ENCODE results near the gene VILL.

VILL gene

DNA sequence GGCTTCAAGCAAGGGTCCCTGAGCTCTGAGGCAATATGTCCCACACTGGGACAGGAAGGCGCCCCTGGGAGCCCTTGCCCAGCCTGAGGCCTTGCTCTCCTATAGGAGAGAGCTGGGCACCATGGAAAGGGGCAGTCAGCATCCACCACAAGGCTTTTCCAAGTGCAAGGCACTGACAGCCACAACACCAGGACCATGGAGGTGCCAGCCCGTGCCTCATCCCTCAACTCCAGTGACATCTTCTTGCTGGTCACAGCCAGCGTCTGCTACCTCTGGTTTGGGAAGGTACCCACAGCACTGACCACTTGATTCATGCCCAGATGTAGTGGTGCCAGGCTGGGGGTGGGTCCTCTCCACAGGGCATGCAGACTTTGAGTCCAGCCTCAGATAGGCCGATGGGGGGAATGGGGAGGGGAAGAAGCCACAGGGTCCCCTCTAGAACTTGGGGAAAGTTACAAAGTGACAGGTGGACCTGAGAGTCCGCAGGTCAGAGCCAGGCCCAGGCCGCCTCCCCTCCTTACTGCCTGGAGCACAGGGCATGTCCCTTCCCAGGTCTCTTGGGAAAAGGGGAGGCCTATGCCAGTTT, 11.8 kb downstream of the VILL start:
- DNase-seq: no peak

DNA sequence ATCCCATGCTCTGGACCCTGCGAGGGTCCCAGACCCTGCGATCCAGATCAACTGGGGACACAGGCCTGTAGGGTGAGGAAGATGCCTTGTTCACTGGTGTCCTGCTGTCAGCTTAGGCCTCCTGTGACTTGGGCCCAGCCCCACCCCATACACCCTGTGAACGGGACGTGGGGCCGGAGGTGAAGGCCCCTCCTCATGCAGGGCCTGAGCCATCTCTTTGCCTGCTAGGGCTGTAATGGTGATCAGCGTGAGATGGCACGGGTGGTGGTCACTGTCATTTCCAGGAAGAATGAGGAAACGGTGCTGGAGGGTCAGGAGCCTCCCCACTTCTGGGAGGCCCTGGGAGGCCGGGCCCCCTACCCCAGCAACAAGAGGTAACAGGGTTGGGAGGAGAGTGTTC, 12.4 kb downstream of the VILL start:
- DNase-seq: no peak

DNA sequence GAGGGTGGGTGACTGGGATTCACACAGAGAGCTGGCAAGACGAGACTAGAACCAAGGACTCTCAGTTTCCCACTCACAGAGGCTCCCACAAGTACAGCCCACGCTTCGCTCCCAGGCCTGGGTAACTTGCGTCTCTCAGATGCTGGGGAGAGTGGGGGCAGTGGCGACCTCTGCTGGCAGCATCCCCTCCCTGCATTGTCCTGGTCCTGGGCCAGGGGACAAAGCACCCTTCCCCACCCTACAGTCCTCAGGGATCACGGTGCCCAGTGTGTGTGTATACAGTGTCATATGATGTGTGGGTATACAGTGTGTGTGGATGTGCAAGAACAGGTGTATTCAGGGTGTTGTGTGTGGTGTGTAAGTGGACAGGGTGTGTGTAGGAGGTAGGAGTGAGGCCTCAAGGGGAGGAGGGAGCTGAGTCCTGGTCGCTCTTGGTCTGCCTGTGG, 12.8 kb downstream of the VILL start:
- DNase-seq: peak; percentile 32 to 40

DNA sequence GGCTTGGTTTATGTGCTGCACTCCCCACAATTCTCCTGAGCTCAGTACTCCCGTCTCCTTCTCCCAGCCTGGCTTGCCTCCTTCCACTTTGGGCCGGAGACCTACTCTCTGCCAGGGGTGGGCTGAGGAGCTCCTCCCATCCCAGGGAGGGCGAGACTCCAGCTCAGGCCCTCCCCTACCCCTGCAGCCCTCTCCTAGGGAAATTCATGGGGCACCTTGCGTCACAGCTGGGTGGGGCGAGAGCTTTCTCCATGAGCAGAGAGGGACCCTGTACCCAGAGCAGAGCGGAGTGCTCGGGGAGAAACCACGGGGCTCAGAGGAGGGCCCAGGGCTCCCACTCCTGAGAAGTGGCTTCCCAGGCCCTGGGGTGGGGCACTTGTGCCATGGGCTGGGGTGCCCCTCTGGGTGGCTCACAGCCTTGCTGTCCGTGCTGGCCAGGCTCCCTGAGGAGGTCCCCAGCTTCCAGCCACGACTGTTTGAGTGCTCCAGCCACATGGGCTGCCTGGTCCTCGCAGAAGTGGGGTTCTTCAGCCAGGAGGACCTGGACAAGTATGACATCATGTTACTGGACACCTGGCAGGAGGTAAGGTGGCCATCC, 13.3 kb downstream of the VILL start:
- DNase-seq: no peak

DNA sequence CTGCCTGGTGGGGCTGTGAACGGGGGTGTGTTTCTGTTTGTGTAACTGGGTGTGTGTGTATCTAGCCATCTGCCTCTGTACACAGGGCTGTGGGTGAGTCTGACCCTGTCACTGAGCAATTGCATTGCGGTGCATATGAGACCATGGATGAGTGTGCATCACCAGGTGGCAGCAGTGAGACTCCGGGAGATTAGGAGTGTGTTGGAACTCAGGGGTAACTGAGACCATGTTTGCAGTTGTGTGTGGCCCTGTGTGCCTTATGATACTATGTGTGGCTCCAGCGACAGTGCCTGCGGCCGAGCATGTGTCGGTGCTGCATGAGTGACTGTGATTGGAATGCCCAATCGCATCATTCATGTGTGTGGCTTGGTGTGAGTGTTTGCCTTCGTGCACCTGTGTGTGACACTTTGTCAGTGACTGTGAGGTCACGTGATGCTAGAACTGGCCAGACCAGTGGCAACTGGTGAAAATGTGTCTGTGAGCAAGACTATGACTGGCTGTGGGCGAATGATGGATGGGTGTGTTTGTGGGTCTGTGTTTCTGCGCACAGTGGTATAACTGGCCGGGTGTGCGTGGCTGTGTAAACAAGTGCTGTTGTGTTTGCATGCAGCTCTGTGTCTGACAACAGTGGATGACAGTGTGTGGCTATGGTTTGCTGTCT, 14.0 kb downstream of the VILL start:
- peak; percentile 29 to 70 for DNase-seq

DNA sequence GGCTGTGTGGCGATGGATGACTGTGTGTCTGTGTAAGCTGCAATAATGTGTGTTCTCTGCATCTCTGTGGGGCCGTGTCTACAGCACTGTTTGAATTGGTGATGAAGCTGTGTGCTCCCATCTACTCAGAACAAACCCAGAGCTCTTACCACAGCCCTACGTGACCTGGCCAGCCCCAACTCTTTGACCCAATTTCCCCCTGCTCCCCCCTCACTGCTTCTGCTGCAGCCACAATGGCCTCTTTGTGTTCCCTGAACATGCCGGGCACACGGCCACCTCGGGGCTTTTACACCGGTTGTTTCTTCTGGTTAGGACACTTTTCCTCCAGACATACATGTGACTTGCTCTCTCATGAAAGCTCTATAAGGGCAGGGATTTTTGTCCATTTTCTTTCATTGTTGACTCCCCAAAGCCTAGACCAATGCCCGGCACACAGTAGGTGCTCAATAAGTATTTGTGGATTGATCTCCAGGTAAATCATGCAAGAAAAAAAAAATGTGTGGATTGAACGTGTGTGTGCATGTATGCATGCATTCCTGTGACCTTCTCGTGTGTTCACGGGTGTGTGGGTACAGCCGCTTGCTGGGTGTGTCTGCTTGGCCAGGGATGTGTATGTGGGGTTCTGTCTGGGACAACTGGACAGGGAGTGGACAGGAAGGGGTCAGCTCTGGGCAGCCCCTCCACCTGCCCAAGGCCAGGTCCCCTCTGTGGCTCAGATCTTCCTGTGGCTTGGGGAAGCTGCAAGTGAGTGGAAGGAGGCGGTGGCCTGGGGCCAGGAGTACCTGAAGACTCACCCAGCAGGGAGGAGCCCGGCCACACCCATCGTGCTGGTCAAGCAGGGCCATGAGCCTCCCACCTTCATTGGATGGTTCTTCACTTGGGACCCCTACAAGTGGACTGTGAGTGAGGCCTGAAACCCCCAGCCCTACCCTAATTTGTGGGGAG, 14.8 kb downstream of the VILL start:
- no peak for DNase-seq

DNA sequence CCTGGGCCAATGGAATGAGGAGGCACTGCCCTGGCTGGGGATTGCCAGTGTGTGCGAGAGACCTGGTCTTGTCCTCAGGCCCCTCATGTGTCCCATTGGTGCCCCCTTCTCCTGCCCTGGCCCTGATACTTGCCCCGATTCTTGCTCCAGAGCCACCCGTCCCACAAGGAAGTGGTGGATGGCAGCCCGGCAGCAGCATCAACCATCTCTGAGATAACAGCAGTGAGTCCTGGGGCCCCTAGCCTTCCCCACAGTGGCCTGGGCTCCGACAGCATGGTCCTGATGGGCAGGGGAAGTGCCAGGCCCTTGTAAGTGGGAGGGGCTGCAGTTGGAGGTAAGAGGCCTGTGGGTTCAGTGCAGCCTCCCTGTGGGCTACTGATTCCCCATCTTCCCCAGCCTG, 15.4 kb downstream of the VILL start:
- no peak for DNase-seq

DNA sequence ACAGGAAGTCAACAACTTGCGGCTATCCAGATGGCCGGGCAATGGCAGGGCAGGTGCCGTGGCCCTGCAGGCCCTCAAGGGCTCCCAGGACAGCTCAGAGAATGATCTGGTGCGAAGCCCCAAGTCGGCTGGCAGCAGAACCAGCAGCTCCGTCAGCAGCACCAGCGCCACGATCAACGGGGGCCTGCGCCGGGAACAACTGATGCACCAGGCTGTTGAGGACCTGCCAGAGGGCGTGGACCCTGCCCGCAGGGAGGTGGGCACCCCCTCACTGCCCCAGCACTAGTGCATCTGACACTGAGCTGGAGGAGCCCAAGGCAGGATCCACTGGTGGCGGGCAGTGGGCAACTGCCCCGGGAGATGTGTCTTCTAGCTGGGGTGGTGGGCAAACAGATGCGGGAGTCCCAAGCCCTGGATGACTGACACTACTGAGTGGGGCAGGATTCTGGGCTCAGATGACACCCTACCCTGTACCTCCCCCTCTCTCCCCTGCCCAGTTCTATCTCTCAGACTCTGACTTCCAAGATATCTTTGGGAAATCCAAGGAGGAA, 15.9 kb downstream of the VILL start:
- no peak for DNase-seq

DNA sequence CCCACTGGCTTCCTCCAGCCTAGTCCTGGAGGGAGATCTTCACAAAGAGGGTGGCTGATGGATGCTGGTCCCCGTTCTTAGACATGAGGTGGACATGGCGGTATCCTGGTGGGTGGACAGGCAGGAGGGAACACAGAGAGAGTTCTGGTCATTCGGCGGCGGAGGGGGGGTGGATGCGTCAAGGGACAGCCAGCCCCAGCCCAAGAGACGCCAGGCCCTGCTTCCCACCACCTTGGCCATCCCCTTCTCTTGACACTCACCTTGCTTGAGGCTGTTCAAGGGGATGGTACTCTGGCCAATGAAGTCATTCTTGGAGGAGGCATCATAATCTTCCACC, 17.1 kb downstream of the VILL start:
- DNase-seq: no peak

DNA sequence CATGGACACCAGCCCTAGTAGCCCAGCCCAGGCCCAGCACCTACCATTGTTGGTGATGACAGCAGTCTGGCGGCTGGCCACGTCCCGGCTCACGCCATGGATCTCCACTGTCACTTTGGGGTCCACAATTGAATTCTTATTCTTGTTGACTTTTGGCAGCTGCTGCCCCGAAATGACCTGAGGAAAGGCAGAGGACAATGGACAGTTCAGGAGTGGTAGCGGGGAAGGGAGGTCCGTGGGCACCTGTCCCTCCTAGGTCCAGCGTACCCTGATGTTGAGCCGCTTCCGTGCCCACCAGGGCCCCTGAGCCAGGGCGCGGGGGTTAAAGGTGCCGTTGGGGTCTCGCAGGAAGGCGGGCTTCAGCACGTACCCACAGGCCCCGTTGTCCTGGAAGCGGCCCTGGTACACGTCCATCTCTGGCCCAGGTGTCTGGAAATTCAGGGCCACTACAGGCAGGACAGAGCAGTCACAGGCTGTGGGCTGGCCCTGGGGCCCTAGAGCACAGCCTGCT, 17.7 kb downstream of the VILL start:
- no peak for DNase-seq

DNA sequence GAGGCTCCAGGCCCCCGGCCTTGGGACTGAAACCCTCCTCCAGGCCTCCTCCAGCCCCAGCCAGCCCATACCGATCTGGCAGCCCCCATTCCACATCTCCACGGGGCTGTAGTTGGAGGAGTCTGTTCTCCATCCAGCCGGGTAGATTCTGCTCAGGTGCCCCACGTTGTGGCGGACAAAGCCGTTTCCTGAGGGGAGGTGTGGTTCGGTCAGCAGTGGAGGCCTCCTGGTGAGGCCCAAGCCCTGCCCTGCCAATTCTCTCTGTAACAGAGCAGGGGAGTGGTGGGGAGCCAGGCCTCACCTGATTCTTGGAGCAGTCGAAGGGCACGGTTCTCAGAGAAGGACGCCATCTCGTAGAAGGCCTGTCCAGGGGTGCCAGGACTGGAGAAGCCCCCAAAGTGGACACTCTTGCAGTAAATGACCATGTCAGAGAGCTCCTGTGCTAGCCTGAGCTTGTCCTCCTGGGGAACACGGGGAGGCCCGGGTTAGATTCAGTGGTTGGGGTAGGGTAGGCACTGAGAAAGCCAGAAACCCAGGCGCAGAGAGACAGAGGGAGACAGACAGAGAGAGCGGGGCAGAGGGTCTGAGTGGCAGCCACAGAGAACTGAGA, 18.5 kb downstream of the VILL start:
- DNase-seq: no peak

DNA sequence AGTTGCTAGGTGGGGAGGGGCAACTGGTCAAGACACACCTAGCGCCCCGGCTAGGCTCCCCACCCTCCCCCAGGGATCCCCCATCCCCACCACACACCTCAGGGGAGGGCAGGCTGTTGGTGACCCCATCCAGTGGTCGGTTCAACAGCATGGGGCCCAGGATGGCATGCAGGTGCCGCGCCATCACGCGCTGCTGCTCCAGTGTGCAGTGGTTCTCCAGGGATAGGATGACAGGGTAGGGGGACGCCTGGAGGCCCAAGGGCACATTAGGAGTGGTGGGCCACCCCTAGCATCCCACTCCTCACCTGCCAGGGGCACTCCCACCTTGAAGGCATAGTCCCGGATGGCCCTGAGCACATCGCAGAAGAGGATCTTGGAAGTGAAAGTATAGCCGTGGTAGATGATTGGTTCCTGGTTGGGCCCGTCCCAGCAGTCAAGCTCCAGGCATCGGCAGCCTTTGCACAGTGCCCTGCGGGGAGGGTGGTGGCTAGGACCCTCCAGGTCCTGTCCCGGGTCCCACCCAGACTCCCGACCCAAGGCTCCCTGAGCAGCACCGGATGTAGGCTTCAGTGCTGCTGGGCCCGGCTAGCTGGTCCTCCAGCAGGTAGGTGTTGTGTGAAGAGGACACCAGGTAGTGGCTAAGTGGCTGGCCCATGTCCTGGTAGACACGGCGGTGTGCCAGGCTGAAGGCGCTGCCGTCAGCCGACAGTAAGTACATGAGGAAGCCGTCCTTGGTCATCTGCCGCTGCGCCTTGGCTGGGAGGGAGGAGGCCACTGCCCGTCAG, 19.4 kb downstream of the VILL start:
- DNase-seq: no peak

DNA sequence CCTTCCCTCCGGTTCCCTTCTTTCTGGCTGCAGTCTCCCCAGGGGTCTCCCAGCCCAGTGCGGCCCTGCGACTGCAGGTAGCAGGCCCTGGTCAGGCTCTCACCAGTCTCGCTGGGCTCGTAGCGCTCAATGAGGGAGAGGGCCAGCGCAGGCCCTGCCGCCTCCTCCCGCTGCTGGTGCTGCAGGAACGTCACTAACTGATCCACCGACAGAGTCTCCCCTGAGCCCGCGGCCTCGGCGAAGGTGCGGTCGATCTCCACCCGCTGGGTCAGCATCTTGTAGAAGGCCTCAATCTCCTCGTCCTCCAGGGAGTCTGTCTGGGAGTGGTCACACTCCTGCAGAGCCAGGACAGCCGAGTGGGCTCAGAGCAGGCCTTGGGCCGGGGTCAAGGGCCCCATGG, 20.5 kb downstream of the VILL start:
- no peak for DNase-seq

DNA sequence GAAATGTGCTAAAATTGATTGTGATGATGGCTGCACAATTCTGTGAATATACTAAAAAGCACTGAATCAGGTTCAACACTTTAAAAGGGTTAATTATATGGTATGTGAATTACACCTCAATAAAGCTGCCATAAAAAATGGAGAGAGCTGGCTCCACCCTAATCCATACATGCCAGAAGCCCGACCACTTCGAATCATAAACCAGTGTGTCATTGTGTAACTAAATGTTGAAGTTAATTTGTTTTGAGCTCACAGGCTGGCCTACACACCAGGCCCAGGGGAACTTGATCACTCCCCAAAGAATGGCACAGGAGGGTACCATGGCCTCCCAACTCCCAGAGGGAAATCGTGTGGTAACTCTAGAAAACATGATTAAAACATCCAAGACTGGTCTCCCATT, 24.9 kb downstream of the VILL start:
- DNase-seq: no peak

DNA sequence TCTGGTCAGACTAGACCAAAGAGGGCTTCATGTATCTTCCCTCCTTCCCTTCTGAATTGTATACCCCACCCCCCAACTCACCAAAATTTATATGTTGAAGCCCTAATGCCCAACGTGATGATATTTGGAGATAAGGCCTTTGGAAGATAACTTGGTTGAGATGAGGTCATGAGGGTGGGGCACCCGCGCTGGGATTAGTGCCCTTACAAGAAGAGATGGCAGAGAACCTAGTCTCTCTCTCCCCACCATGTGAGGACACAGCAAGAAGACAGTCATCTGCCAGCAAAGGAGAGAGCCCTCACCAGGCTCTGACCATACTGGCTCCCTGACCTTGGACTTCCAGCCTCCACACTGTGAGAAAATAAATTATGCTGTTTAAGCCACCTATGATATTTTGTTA, 25.4 kb downstream of the VILL start:
- no peak for DNase-seq

DNA sequence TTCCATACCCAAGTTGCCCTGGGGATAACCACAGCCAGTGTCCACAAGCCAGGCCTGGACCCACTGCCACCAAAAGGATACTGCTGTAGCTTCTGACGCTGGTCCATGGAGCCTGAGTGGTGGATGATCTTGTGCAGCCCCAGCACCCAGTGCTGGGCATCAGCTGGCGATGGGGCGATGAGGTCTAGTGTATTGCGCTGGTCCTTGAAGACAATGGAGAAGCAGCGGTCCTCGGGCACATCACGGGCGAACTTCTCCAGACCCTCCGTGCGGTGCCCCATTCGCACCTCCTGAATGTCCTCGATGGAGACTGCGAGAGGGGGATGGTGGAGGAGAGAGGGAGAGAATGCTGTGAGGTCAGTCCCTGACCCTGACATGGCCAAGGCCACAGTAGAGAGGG, 25.8 kb downstream of the VILL start:
- DNase-seq: no peak

DNA sequence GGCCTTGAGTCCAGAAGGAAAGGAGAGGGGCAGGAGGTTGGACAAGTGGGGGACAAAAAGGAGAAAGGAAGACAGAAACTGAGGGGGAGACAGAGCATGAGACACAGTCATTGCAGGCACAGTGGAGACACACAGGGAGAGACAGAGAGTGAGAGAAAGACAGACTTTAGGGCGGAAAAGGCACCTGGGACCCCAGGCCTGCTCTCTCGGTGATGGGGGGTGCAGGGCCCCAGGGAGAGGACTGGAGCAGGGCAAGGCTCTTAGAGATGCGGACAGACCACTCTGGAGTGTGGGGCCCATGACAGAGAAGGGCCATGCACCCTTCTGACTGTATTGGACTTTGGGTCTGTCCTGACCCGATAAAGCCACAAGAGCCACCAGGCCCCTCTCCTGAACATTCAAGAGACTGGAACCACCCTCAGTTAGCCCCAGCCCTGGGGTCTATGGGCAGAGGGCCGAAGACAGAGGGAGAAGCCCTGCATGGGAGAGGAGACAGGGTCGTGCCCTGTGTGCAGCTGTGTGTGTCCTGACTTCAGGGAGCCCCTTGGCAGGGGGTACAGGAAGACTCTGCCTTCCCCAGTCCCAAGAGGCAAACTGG, 26.4 kb downstream of the VILL start:
- DNase-seq: no peak

DNA sequence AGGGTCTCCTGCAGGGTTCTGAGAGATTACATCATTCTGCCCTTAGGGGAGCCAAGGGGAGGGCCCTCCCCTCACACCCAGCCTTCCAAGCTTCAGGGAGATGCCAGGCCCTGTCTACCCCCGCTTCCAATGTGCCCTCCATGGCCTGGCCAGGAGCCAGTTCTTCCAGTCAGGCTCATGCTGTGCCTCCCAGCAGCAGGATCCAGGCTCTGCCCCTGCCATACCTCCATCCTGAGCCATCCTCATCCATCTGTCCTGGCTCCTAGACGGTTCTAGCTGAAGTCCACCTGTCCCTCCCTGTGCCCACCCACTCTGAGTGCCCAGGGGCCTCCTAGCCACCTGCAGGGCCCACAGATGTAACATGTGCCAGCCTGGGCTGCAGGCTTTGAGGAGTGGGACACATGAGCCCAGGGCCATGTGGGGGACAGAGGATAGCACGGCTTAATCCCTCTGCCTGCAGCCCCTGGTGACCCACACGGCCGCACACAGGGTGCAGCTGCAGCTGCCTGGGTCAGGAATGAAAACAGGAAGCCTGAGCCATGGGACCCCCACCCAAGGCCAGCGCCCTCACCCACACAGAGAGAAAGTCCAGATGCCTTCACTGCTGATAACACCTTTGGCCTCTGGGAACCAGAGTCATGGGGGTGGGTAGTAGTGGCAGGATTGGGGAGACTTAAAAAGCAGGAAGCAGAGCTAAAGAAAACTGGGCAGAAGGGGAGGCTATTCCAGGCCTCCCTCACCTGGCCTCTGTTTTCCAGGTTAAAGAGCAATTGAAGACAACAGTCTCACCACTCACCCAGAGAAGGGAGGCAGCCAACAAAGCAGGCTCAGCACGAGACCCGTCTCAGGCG, 27.1 kb downstream of the VILL start:
- no peak for DNase-seq

DNA sequence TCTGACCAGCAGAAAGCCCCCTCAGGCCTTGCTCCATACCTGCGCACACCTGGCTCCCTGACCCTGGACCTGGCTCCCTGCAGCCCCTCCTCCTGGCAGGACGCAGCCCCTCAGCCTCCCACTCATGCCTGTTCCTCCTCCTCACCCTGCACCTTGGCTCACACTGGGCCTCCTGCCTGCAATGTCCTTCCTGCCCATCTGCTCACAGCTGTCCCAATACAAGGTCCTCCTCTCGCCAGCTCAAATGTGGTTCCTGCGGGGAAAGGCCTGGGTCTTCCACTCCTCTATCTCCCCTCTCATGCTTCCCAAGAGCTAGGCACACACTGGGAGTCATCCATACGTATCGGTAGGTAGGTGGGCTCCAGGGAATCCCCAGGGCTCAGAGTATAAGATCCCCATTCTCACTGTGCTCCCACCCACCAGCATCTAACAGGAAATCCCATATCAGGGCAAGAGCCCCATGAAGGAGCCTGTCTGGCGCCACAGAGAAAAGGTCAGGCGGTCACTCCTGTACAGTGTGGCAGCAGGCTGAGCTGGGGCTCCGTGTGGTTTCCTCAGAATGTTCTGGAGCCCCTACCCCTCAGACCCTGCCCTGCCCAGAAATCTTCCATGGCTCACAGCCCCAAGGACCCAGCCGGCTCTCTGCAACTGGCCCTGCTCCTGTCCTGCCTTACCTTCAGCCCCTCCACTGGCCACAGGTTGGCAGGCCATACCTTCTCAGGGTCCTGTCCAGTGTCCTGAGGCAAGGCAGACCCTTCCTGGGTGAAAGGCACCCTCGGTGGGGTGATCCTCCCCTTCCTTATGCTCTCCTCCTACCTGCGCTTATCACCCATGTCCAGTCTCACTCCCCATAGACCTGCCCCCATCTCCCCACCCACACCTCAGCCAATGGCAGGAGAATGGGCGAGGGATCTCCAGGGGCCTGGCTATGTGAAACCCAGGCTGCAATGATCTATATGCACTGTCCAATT, 28.0 kb downstream of the VILL start:
- DNase-seq: no peak

Measured in SHP77 (cell line).